Activated T-helper 1 cell treated with anti-CD3 and anti-CD28 coated beads, Interleukin-2, amount 50 U/mL, for 16 hours (primary cell): ENCODE data around the gene PHKA1.
"Not testable (repeated sequence)": the region's sequence is repeated elsewhere in the genome, so short reads cannot be mapped to it uniquely, and the experiment has no call there.

Source experiments
- DNase-seq, 2 donors: peaks; one replicate each; pipeline ENCODE4 v3.0.0-alpha.2; 2020; ENCODE audit warnings: low read depth in 1 of 2, low spot score in 1 of 2

The PHKA1 gene

DNA sequence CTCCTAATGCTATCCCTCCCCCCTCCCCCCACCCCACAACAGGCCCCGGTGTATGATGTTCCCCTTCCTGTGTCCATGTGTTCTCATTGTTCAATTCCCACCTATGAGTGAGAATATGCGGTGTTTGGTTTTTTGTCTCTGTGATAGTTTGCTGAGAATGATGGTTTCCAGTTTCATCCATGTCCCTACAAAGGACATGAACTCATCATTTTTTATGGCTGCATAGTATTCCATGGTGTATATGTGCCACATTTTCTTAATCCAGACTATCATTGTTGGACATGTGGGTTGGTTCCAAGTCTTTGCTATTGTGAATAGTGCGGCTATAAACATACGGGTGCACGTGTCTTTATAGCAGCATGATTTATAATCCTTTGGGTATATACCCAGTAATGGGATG, 44.6 kb downstream of the PHKA1 start:
- DNase-seq, result not testable (repeated sequence)

DNA sequence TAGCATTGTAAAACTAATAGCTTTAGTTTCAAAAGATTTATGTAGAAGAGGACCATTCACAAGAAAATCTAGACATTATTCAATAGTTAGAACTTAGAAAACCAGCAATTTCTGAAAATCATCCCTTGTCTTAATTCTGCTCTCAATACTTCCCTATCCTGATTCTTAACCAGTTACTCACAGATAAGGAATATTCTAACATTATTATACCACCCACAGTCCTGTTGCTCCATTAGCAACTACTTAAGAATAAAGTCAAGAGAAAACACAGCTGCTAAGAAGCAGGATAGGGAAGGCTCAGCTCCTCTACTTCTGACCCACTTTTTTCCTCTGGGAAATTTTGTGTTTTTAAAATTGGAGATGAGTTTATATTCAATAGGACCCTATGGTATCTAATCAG, 47.7 kb downstream of the PHKA1 start:
- DNase-seq, result no peak

DNA sequence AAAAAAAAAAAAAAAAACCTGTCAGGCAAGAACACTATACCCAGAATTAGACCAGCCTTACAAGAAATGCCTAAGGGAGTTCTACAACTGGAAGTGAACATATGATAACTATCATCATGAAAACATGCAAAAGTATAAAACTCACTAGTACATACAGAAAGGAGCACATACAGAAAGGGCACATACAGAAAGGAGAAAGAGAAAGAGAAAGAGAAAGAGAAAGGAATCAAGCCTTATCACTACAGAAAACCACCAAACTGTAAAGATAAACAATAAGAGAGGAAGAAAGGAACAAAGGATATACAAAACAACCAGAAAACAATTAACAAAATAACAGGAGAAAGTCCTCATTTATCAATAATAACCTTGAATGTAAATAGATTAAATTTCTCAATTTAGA, 50.4 kb downstream of the PHKA1 start:
- no peak for DNase-seq

DNA sequence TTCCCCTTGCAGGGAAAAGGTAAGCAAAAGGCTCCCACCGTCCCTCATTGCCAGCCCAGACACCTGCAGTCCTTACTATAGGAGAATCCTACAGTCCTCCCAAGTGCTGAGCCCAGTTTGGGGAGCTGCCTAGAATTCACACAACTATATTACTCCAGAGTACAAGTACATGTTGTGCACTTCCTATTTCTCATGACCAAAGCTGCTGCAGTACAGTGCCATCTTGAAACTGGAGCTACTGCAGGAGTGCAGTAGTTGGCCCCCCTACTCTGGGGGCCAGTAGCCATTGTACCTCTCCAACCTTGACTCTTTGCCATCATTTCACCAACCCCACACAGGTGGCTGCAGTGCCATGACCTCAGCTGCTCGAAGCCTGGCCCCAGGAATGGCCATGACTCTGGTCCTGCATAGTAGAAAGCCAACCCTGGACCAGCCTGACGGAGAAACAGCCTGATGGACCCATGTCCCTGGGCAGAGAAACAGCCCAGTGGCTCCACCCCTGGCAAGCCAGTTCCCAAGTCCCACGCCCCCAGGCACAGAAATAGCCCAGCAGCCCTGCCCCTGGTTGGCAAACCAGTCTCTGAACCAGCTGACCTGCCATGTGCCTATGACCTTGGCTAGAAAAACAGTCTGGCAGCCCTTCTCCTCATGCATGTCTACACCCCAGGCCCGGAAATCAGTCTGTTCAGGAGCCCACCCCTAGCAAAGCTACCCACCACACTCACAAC, 51.9 kb downstream of the PHKA1 start:
- DNase-seq, result no peak

DNA sequence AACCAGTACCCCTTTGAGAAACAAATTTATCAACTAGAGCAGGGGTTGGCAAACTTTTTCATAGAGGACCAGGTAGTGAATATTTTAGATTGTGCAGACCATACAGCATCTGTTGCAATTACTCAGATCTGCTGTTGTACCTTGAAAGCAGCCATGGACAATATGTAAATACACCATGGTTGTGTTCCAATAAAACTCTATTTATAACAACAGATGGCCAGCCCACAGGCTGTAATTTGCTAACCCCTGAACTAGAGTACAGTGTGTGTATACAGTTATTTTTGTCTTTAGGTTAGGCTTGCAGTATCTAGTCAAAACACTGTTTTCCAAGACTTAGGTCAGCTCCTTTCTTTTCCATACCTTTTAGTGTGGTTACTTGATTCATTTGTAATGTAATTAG, 54.4 kb downstream of the PHKA1 start:
- DNase-seq, result no peak

DNA sequence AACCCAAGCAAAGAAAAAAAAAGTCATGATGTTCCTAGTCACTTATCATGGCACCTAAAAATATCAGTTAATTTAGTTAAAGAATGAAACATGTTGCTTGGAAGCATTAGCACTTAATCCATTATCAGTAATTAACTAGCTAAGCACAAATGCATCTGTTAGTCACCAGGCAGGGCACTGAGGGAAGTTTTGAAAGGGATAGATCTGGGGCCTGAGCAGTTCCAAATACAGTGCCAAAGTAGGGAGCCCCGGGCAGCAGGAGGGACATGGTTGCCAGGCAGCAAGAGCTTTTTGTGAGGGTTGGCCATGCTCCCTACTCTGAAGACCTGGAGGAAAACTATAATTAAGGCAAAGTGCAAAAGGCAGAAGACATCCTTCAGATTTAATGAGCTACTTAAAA, 62.0 kb downstream of the PHKA1 start:
- no peak for DNase-seq

DNA sequence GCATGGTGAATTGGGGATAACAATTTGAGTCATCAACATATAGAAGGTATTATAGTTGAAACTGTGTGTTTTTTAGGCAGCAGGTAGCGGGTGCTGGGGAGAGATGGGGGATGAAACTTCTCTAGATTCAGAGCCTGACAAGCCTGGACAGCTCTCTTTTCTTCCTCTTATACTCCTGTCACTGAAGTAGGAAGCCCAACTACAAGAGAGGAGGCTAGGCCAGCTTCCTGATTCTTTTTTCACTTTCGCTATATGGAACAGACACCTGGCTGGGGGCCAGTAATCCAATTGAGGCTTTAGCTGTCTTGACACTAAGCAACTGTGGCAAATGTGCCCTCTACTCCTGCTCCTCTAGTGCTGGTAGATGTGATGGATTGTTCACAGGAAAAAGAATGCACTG, 69.2 kb downstream of the PHKA1 start:
- DNase-seq, result no peak

DNA sequence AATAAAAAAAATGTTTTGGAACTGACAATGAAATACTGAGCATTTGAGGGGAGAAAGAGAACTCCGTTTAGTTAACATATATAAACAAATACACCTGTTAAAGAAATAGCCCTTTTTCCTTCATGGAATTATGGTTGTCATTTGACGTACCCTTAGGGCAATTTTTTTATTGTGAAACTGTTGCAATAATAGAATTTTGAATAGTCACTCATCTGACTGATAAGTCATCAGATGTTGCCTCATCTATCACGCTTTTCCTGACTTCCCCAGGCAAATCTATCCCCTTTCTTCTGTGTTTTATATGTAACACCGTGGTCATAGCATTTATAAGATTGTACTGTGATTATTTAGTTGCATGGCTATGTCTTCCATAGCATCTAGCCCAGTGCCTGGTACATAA, 72.5 kb downstream of the PHKA1 start:
- no peak for DNase-seq

DNA sequence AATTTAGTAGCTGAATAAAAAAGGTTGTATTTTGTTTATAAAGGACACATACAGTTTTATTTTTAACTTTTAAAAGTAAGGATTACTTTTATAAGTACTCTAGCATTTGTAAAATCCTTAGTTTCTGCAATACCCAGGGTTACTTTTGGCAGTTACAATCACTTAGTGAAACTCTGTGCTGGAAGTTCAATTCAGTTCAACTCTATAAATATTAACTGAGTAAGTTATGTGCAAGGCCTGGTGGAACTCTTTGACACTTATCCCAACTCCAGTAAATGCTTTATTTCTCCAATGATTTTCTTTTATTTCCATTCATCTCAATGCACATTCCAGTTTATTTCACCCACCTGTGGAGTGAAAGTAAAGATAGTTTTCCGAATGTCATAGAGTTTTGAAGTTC, 78.2 kb downstream of the PHKA1 start:
- DNase-seq, result no peak

DNA sequence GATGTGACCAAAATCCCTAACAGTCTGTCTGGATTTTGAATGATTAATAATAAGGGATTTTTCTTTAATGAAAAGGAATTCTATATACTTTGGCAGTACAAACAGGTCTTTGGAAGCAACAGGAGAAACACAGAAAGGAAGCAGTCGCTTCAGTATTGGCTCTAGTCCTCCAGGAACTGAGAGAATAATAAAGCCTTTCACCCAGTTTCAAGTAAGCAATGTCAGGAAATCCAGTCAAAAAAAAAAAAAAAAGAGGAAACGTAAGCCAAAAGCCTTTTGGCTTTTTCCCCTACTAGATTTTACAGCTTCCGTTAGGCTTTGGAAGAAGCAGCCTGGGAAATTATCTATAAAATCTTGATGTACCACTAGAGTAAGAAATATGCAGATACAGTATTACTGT, 79.8 kb downstream of the PHKA1 start:
- DNase-seq, result no peak

DNA sequence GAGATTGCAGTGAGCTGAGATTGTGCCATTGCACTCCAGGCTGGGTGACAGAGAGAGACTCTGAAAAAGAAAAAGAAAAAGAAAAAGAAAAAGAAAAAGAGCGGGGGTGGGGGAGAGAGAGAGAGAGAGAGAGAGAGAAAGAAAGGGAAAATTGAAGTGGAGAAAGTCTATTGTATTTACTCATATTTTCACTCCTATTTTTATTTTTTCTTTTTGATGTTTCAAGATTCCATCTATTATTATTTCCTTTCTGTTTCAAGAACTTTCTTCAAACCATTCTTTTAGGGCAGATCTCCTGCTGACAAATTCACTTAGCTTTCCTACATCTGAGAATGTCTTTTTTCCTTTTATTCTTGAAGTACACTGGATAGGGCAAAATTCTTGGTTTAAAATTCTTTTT, 83.9 kb downstream of the PHKA1 start:
- no peak for DNase-seq

DNA sequence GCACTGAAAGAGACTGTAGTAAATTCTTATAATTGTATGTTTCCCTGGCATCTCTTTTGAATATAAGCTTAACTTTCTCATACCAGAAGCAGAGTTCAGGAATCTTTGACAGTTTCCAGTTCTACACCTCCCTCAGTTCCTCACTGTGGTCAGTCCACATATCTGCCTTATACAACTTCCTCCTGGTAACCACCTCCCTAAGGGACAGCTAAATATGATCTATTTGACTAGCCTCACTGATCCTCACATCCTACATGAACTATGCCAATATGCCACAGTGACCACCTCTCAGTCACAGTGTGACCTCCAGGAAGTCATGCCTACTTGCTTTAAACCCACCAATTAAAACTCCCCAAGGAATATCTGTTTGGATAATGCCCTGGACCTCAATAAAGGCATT, 89.9 kb downstream of the PHKA1 start:
- DNase-seq, result no peak

DNA sequence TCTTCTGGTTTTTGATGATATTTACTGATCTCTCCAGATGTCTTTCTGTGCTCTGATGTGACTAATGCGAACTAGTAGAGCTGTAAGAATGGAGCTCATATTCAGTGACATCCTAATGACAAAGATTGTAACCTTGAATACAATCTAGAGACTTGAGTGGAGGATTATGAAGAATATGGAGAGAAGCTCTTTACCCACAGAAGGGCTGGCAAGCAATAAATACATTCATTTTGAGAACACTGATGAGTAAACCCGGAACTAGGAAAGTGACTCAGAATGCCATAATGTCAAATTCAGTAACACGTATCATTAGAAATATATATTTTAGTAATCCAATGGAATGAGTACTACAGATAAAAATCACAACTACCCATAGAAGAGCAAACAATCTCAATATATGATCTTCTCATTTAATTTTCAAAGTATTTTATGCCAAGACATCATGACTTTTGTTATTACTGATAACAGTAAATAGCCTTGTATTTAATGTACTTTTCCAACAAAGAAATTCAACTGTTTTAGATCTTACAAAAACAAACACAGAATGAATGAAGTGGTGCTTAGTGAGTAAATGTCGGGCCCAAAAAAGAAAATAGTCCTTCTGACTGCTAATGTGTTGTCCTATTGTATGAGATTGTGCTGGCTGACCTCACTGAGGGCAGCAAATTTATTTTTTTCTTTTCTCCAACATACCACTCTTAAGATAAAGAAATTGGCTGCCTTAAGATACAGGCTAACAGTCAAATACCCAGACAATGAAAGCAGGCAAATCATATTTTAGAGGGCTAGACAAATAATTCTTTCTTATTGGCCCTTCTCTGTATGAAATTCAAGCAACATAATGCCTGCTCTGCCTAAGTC, 92.3 kb downstream of the PHKA1 start:
- no peak for DNase-seq

DNA sequence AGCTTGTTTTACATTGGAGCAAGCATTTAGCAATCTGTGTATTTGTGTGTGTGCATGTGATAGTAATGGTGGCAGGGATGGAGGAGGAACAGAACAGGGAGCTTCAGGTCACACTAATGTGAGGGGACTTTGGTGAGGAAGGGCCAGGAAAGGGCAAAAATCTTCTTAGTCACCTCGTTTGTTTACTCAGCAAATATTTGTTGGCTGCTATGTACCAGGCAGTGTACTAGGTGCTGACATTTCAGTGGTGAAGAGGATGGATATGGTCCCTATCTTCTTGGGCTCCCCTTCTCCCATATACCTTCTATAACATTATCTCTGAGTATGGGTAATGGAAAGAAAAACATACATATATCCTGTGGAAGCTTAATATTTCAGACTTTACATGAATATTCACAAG, 92.9 kb downstream of the PHKA1 start:
- no peak for DNase-seq

DNA sequence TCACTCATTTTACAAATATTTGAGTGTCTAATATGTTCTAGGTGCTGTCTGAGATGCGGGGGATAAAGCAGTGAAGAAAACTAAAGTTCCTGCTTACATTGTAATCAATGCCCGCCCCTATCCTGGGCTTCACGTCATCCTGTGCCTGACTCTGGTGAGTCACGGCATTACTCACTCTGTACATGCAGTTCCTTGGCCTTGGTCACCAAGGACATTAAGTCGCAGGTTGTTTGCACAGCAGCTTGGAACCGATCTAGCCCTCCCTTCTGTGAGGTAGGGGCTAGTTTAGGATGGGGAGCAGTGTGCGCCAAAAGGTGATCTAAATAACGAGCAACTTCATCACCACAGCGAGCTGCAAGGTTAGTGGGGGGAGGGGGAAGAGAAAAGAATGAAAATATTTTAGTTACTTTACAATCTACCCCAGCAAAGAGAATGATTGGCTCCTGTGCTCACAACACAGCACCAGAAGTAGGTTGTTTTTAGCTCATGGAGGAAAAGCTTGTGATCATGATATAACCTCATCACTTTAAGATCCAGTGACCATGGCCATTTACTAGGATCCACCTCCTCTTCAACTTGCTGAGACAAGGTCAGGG, 93.5 kb downstream of the PHKA1 start:
- peak in 1 of 2 donors; percentile 0 for DNase-seq

DNA sequence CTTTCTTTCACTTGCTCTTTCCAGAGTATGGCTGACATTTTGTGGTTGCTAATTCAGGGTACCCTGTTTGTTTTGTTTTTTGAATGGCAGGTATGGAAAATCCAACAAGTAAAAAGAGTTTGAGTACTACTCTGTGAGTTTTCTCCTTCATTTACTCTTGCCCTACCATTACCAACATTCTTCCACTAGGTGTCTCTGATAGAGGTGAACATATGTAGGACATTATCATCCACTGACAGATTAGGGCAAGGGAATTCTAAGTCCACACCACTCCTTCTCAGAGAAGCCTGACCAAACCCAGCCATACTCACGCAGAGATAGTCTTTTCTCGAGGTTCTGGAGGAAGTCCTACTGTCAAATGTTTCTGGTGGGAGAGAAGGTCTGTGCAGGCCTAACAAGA, 104.8 kb downstream of the PHKA1 start:
- no peak for DNase-seq

DNA sequence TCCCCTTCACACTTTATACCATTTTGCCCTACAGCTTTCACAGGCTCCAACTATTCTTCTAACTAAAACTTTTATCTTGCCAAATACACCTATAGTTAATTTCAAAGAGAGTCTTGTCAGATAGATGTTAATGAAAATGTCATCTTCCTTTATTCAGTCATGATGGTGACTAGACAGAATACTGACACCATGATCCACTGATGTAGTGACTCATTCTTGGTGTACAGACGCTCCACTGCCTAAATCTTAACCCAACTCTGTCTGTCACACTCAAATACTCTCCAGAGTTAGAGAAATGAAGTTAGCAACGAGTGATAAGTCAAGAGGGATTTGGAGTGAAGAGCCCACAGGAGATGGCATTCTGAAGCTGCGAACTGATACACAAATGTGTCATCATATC, 109.4 kb downstream of the PHKA1 start:
- no peak for DNase-seq

DNA sequence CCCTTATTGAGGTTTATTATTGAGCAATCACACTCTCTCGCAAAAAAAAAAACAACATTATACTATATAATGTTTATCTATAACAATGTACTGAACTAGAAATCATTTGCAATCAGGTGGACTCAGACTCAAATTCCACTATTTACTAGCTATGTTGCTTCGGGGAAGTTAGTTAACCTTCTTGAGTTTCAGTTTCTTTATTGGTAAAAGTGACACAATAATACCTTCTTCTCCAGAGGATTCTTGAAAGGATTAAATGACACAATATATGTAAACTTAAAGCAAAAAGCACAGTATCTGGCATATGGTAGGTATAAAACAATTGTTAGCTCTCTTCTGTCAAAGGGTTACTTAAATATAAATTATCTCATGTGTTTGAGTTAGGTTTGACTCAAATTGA, 110.0 kb downstream of the PHKA1 start:
- no peak for DNase-seq

DNA sequence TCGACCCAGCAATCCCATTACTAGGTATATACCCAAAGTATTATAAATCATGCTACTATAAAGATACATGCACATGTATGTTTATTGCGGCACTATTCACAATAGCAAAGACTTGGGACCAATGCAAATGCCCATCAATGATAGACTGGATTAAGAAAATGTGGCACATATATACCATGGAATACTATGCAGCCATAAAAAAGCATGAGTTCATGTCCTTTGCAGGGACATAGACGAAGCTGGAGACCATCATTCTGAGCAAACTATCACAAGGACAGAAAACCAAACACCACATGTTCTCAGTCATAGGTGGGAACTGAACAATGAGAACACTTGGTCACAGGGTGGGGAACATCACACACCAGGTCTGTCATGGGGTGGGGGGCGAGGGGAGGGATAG, 123.1 kb downstream of the PHKA1 start:
- not testable (repeated sequence) for DNase-seq

DNA sequence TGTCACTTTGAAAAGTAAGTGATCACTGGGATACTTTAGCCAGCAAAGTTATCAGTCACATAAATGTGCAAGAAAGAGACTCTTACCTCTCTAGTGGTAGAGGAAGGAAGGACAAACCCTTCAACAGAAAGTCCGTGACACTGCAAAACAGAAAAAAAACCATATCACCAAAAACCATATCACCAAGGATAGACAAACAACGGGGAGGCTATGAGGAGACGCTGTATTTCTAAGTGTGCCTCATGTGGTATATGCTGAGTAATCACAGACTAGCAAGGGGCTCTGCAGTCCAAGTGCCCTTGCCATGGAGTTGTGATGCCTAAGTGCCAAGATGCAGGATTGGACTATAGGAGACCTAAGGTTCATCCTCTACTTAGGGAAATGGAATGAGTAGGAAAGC, 129.9 kb downstream of the PHKA1 start:
- DNase-seq, result no peak

DNA sequence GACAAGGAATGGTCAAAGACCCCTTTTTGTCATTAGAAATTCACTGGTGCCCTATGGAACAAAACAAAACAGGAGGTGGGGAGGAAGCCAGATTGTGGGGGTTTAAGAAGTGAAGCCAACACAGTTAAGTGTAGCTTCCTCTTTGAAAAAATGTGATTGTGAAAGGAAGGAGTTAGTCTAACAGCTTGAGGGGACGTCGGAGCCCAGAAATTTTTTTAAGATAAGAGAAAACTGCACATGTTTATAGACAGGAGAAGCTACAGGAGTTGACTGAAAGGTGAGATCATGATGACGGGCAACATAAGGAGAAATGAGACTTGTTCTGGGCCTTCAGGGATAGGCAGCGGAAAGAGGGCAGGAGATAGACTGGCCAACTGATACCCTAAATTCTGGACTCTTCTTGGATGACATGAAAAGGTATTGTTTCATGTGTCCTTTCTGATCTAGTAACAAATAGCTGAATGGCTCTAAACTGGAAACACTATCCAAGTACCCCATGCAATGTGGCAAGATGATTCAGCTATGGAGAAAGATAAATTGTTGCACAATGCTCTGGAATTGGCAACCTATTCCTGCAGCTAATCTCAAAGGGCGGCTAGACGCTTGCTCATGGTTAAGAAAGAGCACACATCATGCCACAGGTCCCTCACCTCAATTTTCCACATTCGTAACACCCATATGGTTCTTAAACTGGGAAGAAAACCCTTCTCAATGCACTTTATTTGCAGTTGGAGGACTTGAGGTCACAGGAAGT, 137.8 kb downstream of the PHKA1 start:
- DNase-seq, result no peak

DNA sequence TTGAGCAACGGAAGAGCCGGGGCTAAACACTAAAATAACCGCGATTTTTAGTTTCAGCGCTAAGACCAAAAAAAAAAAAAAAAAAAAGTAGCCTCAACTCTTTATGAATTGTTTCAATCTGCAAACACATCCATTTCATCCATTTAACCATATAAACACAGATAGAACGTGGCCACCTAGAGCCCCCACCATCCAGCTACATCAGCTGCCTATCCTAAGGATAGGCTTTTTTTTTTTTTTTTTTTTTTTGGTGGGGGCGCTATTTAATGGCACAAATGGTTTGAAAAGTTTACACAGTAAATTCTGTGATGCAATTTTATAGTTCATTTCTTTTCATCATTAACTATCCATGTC, 141.0 kb downstream of the PHKA1 start:
- no peak for DNase-seq
